Endodermal cell (in vitro differentiated cells): ENCODE data around the gene TRAF4. TPM values are rescaled to one million over a fixed set of nuclear protein-coding genes. Genes with fewer than 3 reads are reported as not detected.

Source experiments
- DNase-seq: peaks from one replicate; pipeline ENCODE4 v3.0.0-alpha.2; 2017
- H3K27ac ChIP-seq: 2 replicates; pipeline ENCODE4 v1.5.1; 2013; ENCODE audit warnings: mild to moderate bottlenecking, low read depth, low read length, moderate library complexity
- H3K27me3 ChIP-seq: 2 replicates; pipeline ENCODE4 v1.6.1; 2013; ENCODE audit warnings: mild to moderate bottlenecking, low read length, moderate library complexity; ENCODE audit not compliant: insufficient read depth, control insufficient read depth, poor library complexity, severe bottlenecking
- H3K36me3 ChIP-seq: 2 replicates; pipeline ENCODE4 v1.7.0; 2013; ENCODE audit warnings: mild to moderate bottlenecking, low read length, moderate library complexity; ENCODE audit not compliant: control insufficient read depth, insufficient read depth
- H3K4me1 ChIP-seq: one replicate; pipeline ENCODE4 v1.7.0; 2013; ENCODE audit warnings: low read length; ENCODE audit not compliant: control insufficient read depth, insufficient read depth
- H3K4me3 ChIP-seq: 2 replicates; pipeline ENCODE4 v1.5.1; 2013; ENCODE audit warnings: mild to moderate bottlenecking, low read length, moderate library complexity
- H3K9ac ChIP-seq: 2 replicates; pipeline ENCODE4 v1.6.1; 2013; ENCODE audit warnings: mild to moderate bottlenecking, low read length, moderate library complexity; ENCODE audit not compliant: poor library complexity, severe bottlenecking; ENCODE audit errors: extremely low read depth
- H3K9me3 ChIP-seq: 2 replicates; pipeline ENCODE4 v1.6.1; 2013; ENCODE audit warnings: mild to moderate bottlenecking, low read length, moderate library complexity; ENCODE audit not compliant: control insufficient read depth
- H3K27ac Mint-ChIP-seq: 2 replicates; pipeline ENCODE4 v1.8.0; 2020; ENCODE audit warnings: mixed read lengths
- H3K27me3 Mint-ChIP-seq: 2 replicates; pipeline ENCODE4 v1.8.0; 2021; ENCODE audit warnings: mild to moderate bottlenecking, mixed read lengths; ENCODE audit not compliant: insufficient read depth
- H3K36me3 Mint-ChIP-seq: 2 replicates; pipeline ENCODE4 v1.8.0; 2020; ENCODE audit warnings: low read depth, mixed read lengths
- H3K4me1 Mint-ChIP-seq: 2 replicates; pipeline ENCODE4 v1.8.0; 2020; ENCODE audit warnings: mixed read lengths
- H3K4me3 Mint-ChIP-seq: 2 replicates; pipeline ENCODE4 v1.8.0; 2020; ENCODE audit warnings: mild to moderate bottlenecking, moderate library complexity, mixed read lengths
- H3K9me3 Mint-ChIP-seq: 2 replicates; pipeline ENCODE4 v1.8.0; 2020; ENCODE audit warnings: mild to moderate bottlenecking, mixed read lengths
- CTCF ChIP-seq: fragments of 200-600 bp; sonication (generic); conservative IDR thresholded peaks from 2 replicates; pipeline ENCODE4 v1.5.0; 2021; ENCODE audit warnings: antibody characterized with exemption, mild to moderate bottlenecking
- WGBS, 2 experiments: methylation state at CpG; one replicate each; pipeline versions ENCODE4 v1.1.5 to v1.1.7; 2013; ENCODE audit warnings: missing lambda C conversion rate in 2 of 2, mixed read lengths in 1 of 2; ENCODE audit not compliant: insufficient coverage in 1 of 2, insufficient read length in 1 of 2; 5-methylcytosine and 5-hydroxymethylcytosine counted together
- total RNA-seq, 2 donors: library from RNA; stranded (reverse); fragmentation: NEBNext Ultra II Directional in 1 of 2; extraction: Animal tissue kit (Norgen Biotek cat#: 25700) in 1 of 2; gene quantifications; 2 replicates in 1 of 2; 3 replicates in 1 of 2; pipeline ENCODE4 v1.2.1, GENCODE V29; 2021

The TRAF4 gene
- total RNA-seq, 2 donors from 2014 or later, result 168 to 169 TPM

GRCh38 chr17:28716740-28717577 lies 26.9 kb upstream of the TRAF4 start:
- WGBS, 2 experiments, result 2% methylated on average over 19 to 63 of the region's 63 CpGs
- Histone ChIP-seq H3K4me1 (peaks cover 2% of the 10 kb centered on the region), H3K4me3 (peak overlapping the region; percentile 97), H3K27ac (peak overlapping the region; percentile 92), H3K27me3 (no peaks in the 10 kb centered on the region), H3K36me3 (peaks cover 43% of the 10 kb centered on the region), H3K9ac (peak overlapping the region; percentile 82), H3K9me3 (no peaks in the 10 kb centered on the region)
- TF ChIP-seq CTCF, result no peak
- peaks cover 32% of the 10 kb centered on the region for H3K4me1 Mint-ChIP-seq
- DNase-seq, result peak; percentile 79
- H3K36me3 Mint-ChIP-seq, result peaks cover 40% of the 10 kb centered on the region
- H3K9me3 Mint-ChIP-seq, result no peaks in the 10 kb centered on the region
- peak overlapping the region; percentile 91 for H3K27ac Mint-ChIP-seq
- peak overlapping the region; percentile 99 for H3K4me3 Mint-ChIP-seq
- H3K27me3 Mint-ChIP-seq, result no peaks in the 10 kb centered on the region

GRCh38 chr17:28717578-28718332 lies 26.1 kb upstream of the TRAF4 start, which contains the start of gene RAB34:
Gene RAB34 (minus strand): TSS chr17:28717868. CDS start chr17:28717266, 602 bp downstream.
- Mint-ChIP-seq H3K9me3 (no peaks in the 10 kb centered on the region), H3K27me3 (no peaks in the 10 kb centered on the region), H3K36me3 (peaks cover 48% of the 10 kb centered on the region), H3K4me3 (peak within 1 kb of the TSS; percentile 99), H3K4me1 (peaks cover 32% of the 10 kb centered on the region), H3K27ac (peak within 1 kb of the TSS; percentile 94)
- TF ChIP-seq CTCF, result peak; percentile 70
- no peaks in the 10 kb centered on the region for H3K9me3 ChIP-seq
- H3K4me3 ChIP-seq, result peak within 1 kb of the TSS; percentile 97
- peaks cover 49% of the 10 kb centered on the region for H3K36me3 ChIP-seq
- peak; percentile 99 for DNase-seq
- peaks cover 6% of the 10 kb centered on the region for H3K4me1 ChIP-seq
- peak within 1 kb of the TSS; percentile 92 for H3K27ac ChIP-seq
- peak within 1 kb of the TSS; percentile 82 for H3K9ac ChIP-seq
- WGBS, 2 experiments, result 0 to 1% methylated on average over 14 to 60 of the region's 60 CpGs
- H3K27me3 ChIP-seq, result no peaks in the 10 kb centered on the region

GRCh38 chr17:28718333-28719020 lies 25.3 kb upstream of the TRAF4 start:
- H3K27me3 Mint-ChIP-seq, result no peaks in the 10 kb centered on the region
- no peaks in the 10 kb centered on the region for H3K9me3 Mint-ChIP-seq
- Histone ChIP-seq H3K4me3 (peak overlapping the region; percentile 97), H3K36me3 (peaks cover 52% of the 10 kb centered on the region), H3K4me1 (peaks cover 6% of the 10 kb centered on the region), H3K27me3 (no peaks in the 10 kb centered on the region), H3K9ac (peak overlapping the region; percentile 82), H3K27ac (peak overlapping the region; percentile 92), H3K9me3 (no peaks in the 10 kb centered on the region)
- no peak for DNase-seq
- 18 to 21% methylated on average over 14 to 17 of the region's 18 CpGs for WGBS, 2 experiments
- peak overlapping the region; percentile 94 for H3K27ac Mint-ChIP-seq
- peaks cover 54% of the 10 kb centered on the region for H3K36me3 Mint-ChIP-seq
- H3K4me3 Mint-ChIP-seq, result peak overlapping the region; percentile 99
- H3K4me1 Mint-ChIP-seq, result peaks cover 34% of the 10 kb centered on the region
- no peak for TF ChIP-seq CTCF
